ELF-1 (cell line): ENCODE measurements around the gene DAPK2.
"Not testable (repeated sequence)": the region's sequence is repeated elsewhere in the genome, so short reads cannot be mapped to it uniquely, and the experiment has no call there.

Experiments used
- DNase-seq: peaks from one replicate; pipeline ENCODE4 v3.0.0-alpha.2; 2016; ENCODE audit warnings: low read depth, low spot score

Gene DAPK2

DNA sequence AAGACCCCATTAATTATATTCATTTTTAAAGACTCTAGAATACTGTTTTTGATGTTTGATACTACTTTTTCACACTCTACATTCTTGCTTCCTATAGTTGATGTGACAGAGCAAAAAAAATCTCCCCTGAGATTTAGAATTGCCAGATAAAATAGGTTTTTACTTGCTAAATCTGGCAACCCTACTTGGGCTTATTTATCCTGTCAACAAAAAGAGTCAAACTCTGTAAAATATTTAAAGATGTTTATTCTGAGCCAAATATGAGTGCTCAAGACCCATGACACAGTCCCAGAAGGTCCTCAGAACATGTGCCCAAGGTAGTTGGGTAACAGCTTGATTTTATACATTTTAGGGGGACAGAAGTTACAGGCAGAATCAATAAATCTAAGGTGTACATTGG, 72.3 kb downstream of the DAPK2 start:
- DNase-seq = no peak

DNA sequence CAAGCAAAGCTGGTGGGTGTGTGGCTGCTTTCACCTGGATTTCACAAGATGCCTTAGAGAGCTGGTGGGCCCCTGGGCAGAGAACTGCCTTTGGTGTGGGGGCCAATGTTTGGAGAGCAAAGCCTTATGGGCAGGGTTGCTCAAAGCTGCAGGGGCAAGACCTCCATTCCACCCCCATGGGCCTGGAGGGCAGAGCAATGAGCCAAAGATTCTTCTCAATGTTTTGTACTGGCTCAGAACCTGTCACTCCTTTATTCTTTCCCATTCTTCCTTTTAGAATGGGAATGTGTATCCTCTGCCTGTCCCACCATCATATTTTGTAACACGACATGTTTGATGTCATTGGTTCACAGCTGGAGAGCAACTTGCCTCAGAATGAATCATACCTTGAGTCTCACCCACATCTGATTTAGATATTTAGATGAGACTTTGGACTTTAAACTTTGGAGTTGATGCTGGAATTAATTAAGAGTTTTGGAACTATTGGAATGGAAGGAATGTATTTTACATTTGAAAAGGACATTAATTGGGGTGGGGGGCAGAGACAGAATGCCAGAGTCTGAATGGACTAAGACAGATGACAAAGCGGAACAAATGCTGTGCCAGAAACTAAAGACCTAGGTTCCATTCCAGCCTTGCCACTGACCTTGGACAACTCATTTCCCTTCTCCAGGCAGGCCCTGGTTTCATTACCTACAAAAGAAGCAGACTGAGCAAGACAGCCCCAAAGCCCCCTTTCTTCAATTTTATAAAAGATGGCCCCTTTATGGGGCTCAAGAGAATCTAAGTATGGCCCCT, 72.9 kb downstream of the DAPK2 start:
- no peak for DNase-seq

DNA sequence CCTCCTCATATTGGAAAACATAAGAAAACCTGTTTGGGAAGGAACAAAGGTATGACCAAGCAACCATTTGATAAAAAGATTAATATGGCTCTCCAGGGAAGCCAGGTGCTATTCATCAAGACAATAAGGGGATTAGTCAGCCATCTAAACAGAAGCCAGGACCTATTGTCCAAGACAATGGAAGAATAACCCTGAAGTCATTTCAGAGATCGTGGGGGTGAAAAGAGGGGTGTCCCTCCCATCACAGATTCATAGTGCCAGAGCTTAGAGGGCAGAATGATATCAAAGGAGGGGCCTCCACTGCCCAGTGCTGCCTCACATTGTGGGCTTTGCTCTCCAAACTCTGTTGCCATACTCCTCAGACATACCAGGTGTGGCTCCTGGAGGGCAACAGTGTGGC, 73.5 kb downstream of the DAPK2 start:
- DNase-seq = no peak

DNA sequence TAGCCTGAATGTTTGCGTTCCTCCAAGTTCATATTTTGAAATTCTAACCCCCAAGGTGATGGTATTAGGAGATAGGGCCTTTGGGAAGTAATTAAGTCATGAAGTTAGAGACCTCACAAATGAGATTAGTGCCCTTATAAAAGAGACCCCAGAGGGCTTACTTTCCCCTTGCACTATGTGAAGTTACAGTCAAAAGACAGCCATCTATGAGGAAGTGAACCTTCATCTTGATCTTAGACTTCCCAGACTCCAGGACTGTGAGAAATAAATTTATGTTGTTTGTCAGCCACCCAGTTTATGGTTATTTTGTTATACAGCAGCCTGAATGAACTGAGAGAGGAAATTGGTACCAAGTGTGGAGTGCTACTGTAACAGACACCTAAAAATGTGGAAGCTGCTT, 74.4 kb downstream of the DAPK2 start:
- no peak for DNase-seq

DNA sequence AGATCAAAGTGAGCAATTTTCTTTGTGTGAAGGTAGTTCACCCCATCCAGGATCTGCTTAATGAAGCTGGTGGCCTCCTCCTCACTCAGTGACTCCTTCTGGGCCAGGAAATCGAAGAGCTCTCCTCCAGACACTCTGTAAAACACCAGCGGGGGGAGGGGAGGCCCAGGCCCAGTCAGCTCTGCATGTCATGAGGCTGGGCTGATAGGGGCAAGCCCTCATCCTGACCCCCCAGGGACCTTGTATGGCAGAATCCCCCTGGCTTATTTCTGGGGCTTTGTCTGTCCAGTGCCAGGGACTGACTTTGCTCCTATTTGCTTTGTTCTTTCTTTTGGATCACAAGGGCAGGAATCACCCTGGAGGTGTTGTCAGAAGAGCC, 74.9 kb downstream of the DAPK2 start:
- peak; percentile 35 for DNase-seq

DNA sequence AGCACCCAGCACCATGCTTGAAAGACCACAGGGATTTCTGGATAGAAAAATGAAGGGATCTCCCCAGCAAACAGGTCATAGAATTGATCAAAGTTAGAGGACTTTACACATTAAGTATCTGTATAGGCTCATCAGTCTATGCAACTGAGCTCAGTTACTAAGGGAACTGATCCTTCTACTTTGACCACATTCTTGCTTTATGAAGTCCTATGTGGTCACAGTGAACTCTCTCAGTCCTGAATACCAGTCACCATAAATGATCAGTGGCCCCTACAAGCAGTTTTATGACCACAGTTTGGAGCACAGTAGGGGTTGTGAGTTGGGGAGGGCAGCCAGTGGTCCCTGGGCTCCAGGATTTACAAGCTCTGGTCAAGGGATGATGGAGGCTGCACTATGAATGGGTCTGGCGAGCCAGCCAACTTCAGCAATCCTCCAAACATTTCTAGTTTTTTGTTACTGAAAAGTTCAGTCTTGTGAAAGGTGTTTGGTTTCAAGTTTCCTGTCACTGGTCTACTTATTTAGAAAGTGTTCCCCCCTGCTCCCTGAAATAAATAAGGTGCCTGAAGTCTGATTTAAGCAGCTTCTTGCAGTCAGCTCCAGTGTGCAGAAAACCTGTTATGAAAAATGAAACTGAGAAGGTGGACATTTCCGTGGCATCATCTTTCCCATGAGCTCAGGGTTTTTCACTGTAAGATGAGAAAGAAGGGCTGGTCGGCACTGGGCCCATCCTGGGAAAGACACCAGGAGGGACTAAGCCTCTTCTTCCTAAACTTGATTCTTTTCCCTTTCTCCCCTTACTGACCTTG, 75.5 kb downstream of the DAPK2 start:
- DNase-seq = no peak

DNA sequence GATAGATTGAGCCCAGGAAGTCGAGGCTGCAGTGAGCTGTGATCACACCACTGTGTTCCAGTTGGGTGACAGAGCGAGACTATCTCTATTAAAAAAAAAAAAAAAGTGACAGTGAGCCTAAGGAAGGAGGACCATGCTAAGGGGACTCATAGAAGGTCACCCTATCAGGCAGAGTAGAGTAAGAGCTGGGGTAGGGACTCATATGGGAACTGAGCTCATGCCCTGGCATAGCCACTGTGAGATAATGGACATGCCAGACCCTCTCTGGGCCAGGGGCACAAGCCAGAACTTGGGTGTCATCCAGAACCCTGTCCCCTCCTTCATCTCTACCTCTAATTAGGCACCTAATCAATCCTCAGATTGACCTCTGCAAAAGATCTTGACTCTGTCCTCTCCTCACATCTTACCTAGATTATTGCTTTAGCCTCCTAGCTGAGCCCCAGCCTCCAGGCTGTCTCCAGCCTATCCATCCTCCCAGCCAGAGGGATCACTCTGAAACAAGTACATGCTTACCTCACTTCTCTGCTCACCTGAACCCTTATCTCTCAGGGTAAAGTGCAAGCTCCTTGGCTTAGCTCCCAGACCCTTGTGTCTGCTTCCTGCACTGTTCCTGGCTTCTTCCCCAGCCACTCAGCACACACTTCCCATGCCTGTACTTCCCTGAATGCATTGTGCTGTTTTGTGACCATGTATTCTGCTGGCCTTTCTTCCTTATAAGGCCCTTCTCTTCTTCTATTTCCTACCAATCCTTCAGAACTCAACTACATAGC, 76.4 kb downstream of the DAPK2 start:
- no peak for DNase-seq

DNA sequence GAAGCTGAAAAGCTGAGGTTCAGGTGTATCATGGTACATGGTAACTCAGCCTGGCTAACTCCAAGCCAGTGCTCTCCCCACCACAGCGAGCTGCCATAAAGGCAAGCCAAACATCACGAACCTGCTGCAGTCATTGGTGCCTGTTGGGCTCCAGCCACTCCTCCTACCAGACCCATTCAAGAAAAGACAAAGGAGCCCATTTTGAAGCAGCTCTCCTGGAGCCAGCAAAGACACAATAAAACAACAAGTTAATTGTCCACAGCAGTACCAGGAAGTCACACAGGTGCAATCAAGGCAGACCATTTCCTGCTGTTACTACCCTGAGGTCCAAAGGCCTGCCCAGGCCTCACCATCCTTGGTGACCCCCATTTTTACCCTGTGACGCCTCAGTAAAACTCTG, 77.6 kb downstream of the DAPK2 start:
- peak; percentile 75 for DNase-seq

DNA sequence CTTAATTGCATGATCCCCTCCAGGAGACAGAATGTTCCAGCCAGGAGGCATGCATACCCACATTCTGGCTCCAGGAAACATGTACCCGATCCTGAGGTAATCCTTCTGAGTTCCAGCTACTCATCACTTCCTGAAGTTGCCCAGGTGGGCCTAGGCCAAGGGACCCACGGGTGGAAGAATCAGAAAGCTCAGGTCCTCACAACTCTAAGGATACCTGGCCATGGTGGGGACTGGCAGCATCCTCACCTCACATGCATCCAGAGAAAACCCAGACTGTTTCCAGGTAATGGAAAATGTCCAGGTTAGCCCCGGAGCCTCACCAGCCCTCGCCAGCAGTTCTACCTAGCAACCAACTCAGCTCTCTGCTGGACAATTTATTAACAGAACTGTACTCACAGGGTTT, 78.2 kb downstream of the DAPK2 start:
- no peak for DNase-seq

DNA sequence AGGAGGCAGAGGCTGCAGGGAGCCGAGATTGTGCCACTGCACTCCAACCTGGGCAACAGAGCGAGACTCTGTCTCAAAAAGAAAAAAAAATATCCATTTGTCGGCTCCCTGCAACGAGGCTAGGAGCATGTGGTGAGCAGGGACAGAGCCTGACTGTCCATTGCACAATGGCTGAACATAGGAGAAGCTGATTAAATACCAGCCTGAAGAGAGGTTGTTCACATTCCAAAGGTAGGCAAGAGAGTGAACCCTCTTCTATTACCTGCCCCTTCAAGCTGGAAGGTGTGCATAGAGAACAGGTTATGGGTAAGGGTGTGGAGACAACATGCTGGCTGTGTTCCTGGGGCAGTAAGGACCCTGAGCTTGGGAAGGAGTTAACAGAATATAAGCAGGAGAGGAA, 78.7 kb downstream of the DAPK2 start:
- DNase-seq = no peak

DNA sequence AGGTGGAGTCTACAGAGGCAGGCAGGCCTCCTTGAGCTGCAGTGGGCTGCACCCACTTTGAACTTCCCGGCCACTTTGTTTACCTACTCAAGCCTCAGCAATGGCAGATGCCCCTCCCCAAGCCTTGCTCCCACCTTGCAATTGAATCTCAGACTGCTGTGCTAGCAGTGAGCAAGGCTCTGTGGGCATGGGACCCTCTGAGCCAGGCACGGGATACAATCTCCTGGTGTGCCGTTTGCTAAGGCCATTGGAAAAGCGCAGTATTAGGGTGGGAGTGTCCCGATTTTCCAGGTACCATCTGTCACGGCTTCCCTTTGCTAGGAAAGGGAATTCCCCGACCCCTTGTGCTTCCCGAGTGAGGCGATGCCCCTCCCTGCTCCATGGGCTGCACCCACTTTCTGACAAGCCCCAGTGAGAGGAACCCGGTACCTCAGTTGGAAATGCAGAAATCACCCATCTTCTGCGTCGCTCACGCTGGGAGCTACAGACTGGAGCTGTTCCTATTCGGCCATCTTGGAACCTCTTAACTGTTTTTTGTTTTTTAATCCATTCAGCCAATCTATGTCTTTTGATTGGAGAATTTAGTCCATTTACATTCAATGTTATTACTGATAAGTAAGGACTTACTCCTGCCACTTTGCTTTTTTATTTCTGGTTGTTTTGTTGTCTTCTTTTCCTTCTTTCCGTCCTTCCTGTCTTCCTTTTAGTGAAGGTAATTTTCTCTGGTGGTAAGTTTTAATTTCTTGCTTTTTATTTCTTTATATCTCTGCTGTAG, 83.2 kb downstream of the DAPK2 start:
- DNase-seq = not testable (repeated sequence)

DNA sequence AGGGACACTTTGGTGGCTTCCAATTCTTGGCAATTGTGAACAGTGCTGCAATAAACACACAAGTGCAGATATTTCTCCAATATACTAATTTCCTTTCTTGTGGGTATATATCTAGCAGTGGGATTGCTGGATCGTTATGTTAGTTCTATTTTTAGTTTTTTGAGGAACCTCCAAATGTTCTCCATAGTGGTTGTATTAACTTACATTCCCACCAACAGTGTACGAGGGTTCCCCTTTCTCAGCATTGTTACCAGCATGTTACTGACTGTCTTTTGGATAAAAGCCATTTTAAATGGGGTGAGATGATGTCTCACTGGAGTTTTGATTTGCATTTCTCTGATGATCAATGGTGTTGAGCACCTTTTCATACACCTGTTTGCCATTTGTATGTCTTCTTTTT, 92.8 kb downstream of the DAPK2 start:
- no peak for DNase-seq

DNA sequence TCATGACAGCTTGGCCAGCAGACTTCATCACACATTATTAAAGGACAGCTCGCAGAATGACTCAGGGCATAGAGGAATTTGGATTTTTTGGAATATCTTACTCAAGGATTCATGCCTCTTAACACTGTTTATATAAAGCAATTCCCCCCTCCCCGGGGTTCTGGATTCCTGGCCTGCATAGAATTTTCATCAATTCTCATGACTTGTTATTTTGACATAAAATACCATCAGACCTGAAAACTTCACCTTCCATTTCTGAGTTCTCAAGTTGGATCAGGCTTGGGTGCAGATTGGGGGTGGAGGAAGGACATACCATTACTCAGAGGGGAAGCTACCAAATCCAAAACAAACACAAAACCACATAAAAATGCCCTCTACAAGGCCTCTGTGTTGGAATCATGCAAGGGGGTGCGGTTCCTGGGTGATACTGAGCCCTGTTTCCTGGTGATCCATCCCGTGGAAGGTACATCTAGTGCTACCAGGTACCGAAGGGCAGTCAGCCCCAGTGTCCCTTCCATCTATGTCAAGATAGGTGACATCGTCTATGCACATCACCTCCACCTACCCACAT, 95.3 kb downstream of the DAPK2 start:
- DNase-seq = no peak

DNA sequence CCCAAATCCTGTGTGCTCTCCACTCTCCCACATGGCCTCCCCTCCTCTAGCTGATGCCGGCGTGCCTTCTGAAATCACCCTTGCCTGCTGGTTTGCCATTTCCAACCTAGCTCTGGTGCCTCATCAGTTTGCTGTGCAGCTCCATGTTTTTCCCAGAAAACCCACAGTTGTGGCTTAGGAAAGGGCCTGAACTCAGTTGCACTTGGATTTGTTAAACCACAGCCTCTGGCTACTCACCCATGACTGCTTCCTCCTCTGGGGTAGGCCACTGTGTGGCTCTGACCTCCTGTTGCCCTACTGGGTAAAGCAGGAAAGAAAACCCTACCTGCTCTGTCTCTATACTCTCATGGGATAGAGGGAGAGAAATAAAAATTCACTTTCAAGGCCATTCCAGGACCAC, 97.3 kb downstream of the DAPK2 start:
- no peak for DNase-seq

DNA sequence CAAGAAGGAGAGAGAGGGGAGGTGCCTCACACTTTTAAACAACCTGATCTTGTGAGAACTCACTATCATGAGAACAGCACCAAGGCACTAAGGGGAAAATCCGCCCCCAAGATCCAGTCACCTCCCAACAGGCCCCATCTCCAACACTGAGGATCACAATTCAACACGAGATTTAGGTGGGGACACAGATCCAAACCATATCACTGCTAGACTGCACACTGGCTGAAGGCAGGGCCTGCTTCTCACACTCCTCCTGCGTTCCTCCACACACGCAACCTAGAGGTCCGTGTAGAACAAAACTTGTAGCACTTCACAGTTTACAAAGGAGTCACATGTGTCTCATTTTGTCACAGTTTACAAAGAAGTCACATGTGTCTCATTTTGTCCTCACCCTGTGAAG, 97.8 kb downstream of the DAPK2 start:
- no peak for DNase-seq

DNA sequence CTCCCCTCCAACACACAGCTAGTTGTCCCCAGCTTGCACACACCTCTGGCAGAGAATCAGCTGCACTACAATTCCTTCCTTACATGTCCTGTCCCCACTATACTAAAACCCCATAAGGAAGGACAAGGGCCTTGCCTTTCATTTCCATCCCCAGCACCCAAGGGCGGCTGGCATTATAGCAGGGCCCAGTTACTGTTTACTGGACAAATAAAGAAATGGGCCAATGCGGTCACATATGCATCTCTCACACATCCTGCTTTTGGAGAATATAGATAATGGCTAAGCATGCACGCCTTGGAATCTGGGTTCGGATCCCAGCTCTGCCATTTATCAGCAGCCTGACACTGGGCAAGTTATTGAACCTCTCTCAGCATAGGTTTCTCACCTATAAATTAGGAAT, 99.1 kb downstream of the DAPK2 start:
- no peak for DNase-seq

DNA sequence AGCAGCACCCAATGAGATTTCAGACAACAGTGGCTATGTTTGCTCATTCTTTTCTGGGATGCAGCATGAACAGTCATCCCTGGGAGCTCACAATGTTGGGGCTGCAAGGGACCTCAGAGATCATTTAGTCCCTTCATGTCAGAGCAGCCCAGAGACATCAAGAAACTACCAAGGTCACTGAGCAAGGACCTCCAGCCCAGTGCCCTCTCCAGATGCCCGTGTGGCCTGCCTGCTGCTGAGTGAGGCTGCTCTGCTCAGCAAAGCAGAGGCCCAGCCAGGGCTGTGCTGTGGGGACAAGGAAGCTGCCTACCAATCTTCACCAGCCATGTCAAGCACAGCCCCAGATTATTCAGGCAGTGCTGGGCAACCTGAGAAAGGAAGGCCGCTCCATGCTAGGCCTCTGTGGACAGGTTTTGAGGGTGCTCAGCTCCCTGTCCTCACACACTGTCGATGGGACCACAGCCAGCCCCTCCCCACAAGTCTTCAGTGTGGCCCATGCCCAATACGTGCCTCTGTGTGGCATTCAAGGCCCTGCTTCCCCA, 99.7 kb downstream of the DAPK2 start:
- DNase-seq = no peak

DNA sequence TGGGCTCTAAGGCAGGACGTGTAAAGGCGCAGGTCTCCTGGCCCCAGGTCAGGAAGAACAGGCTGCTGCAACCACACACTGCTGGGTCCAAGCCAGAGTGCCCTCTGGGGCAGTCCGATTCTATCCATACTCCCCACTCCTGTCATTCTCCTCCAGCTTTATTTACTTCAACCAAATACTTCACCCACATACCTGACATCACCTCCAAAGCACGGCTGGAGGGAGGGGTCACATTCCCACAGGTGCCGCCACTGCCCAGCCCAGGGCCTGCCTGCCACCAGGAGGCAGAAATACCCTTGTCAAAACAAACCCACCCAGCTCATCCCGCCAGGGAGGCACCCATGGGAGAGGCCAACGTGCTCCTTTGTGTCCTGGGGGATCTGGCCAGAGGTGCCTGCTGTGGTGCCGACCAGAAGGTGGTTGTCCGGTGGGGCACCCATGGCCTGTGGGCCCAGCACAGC, 100.4 kb downstream of the DAPK2 start:
- no peak for DNase-seq

DNA sequence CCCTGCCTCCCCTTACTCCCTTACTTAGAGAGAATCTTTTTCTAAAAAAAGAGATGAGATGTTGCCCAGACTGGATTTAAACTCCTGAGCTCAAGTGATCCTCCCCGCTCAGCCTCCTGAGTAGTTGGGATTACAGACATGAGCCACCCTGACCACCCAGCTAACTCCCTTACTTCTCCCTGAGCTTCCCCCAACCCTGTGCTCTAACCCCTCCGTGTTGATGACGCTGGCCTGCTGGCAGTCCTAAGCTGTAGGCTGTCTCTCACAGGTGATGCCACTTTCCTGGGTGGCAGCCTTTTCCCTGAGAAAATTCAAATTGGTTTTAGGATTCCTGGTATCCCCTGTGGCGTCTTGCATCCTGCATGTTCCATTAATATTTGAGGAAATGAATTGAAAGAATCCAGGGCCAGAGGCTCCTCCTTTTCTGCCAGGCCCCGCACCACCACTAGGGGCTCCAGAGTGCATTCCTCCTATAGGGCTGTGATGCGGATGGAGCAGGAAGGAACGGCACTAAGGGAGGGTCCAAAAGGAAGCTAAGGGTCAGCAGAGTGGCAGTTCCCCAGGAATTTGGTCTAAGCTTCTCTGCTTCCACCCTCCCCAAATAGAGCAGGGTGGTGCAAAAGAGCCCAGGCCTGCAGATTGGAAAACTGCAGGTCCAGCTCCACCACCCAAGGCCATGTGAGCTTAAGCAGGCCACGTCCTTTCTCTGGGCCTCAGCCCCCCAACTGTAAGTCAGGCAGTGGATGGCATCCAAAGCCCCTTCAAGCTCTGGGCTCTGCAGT, 101.1 kb downstream of the DAPK2 start:
- peak; percentile 74 for DNase-seq

DNA sequence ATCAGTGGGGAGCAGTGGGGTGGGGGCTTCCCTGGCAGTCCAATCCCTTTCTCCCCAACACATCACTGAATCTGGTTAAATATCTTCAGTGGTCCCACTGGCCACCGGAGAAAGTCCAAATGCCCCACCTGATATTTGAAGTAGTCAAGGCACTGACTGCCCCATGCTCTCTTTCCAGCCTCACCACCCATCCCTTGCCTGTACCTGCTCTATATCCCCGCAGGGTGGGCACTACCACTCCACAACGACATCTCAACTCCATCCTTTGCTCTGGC, 101.7 kb downstream of the DAPK2 start:
- DNase-seq = no peak
